HG03045 (cell line): ENCODE measurements around the gene NTRK1.

Experiments used
- ATAC-seq: cut with Tn5 transposase; IDR thresholded peaks from one replicate; pipeline ENCODE4 v1.9.1; 2021; ENCODE audit warnings: mild to moderate bottlenecking, moderate library complexity; ENCODE audit not compliant: unreplicated experiment

Gene NTRK1

GRCh38 chr1:156836892-156837291 is 23.8 kb upstream of the NTRK1 start:
- no peak for ATAC-seq

GRCh38 chr1:156838972-156839371 is 21.7 kb upstream of the NTRK1 start:
- ATAC-seq, result no peak

- ATAC-seq, result no peak
Observed at GRCh38 chr1:156839426-156840109, 21.1 kb upstream of the NTRK1 start.

- ATAC-seq, result no peak
Observed at GRCh38 chr1:156840186-156840897, 20.3 kb upstream of the NTRK1 start.

- no peak for ATAC-seq
Observed at GRCh38 chr1:156840898-156841279, 19.8 kb upstream of the NTRK1 start.

- no peak for ATAC-seq
Observed at GRCh38 chr1:156841295-156841855, 19.3 kb upstream of the NTRK1 start.

GRCh38 chr1:156842618-156843300 is 17.9 kb upstream of the NTRK1 start:
- ATAC-seq, result no peak

- ATAC-seq, result no peak
Observed at GRCh38 chr1:156844102-156844501, 16.6 kb upstream of the NTRK1 start.

GRCh38 chr1:156844638-156845037 is 16.0 kb upstream of the NTRK1 start:
- no peak for ATAC-seq

GRCh38 chr1:156845055-156845952 is 15.4 kb upstream of the NTRK1 start:
- ATAC-seq, result no peak

GRCh38 chr1:156845953-156846545 is 14.6 kb upstream of the NTRK1 start:
- no peak for ATAC-seq

GRCh38 chr1:156846643-156847042 is 14.0 kb upstream of the NTRK1 start:
- no peak for ATAC-seq

- ATAC-seq, result no peak
Observed at GRCh38 chr1:156847591-156848460, 12.8 kb upstream of the NTRK1 start.

GRCh38 chr1:156848461-156849150 is 12.1 kb upstream of the NTRK1 start:
- ATAC-seq, result no peak

GRCh38 chr1:156849151-156849496 is 11.5 kb upstream of the NTRK1 start:
- no peak for ATAC-seq

GRCh38 chr1:156851779-156852417 is 8.8 kb upstream of the NTRK1 start:
- no peak for ATAC-seq

- ATAC-seq, result no peak
Observed at GRCh38 chr1:156852418-156852874, 8.2 kb upstream of the NTRK1 start.

GRCh38 chr1:156853761-156854160 is 6.9 kb upstream of the NTRK1 start:
- ATAC-seq, result no peak
